NCI-H460 (cell line): ENCODE data around the gene CPSF7. TPM values are rescaled to one million over a fixed set of nuclear protein-coding genes. Genes with fewer than 3 reads are reported as not detected.
"Not testable (repeated sequence)": the region's sequence is repeated elsewhere in the genome, so short reads cannot be mapped to it uniquely, and the experiment has no call there.

ENCODE experiments used
- DNase-seq: peaks from one replicate; pipeline ENCODE4 v3.0.0-alpha.2; 2016; ENCODE audit warnings: low read depth; ENCODE audit errors: extremely low read depth
- total RNA-seq: library from RNA; depleted of rRNA; stranded (reverse); fragments of >200 nt; shearing (Covaris generic); gene quantifications from 2 replicates; pipeline ENCODE4 v1.2.3, GENCODE V29; 2014

Gene CPSF7
- total RNA-seq, 1 experiment from 2014 or later: 42.5 TPM

- no peak for DNase-seq
These were observed 12.8 kb upstream of the CPSF7 start for GRCh38 chr11:61442616-61443015.

GRCh38 chr11:61439615-61440014 is 9.8 kb upstream of the CPSF7 start:
- no peak for DNase-seq

- DNase-seq: no peak
These were observed 7.7 kb upstream of the CPSF7 start for GRCh38 chr11:61437496-61437895.

DNA sequence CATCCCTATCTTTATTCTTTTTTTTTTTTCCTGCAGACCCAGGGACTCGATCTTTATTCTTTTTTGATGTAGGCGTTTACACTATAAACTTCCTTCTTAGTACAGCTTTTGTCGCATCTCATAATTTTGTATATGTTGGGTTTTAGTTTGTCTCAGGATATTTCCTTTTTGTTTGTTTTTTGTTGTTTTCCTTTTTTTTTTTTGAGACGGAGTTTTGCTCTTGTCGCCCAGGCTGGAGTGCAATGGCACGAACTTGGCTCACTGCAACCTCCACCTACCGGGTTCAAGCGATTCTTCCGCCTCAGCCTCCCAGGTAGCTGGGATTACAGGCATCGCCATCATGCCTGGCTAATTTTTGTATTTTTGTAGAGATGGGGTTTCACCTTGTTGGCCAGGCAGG is 1.1 kb upstream of the CPSF7 start:
- DNase-seq: not testable (repeated sequence)

DNA sequence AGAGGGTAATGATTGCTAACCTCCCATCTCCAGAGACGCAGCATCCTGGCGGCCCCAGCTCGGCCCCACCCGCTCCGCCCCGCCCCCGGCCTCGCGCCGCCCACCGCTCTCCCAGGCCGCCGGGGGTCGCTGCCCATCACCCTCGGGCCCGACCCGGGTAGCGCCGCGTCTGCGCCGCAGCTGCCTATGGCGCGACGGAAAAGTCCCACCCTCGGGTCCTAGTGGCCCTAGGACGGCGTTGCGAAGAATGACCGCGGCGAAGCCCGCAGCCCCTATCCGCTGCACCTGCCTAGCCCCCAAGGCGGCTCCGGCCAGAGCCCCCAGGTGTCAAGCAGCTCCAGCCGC is 457 bp downstream of the CPSF7 start:
- peak; percentile 30 for DNase-seq

- no peak for DNase-seq
These were observed 4.2 kb downstream of the CPSF7 start for GRCh38 chr11:61425367-61426131.

DNA sequence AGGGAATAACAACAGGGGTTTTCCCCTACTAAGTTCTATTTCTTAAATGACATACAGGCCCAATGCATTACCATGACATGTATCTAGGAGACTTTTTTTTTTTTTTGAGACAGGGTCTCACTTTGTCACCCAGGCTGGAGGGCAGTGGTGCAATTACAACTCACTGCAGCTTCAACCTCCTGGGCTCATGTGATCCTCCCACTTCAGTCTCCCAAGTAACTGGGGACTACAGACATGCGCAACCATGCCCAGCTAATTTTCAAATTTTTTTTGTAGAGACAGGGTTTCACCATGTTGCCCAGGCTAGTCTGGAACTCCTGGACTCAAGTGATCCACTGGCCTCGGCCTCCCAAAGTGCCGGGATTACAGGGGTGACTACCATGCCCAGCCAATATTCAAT is 7.5 kb downstream of the CPSF7 start:
- DNase-seq: no peak

- DNase-seq: no peak
These were observed 11.6 kb downstream of the CPSF7 start for GRCh38 chr11:61418136-61418535.

- no peak for DNase-seq
These were observed 12.1 kb downstream of the CPSF7 start for GRCh38 chr11:61417670-61418069.

DNA sequence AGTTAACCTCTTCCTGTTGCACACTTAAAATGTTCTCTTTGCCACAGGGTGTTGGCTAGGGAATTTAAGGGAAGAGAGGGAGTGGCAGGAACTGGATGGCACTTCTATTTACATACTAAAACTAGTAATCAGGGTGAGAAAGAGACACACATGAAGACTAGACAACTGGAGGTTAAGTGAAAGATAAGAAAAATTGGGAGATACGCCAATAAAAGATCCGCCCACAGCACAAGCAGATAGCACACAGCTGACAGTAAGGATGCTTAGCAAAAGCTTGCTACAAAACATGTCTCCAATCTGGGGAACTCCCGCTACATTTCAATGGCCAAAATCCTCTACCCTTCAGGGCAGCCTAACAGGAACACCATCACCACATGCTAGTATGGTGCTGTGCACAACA is 12.8 kb downstream of the CPSF7 start:
- DNase-seq: no peak

DNA sequence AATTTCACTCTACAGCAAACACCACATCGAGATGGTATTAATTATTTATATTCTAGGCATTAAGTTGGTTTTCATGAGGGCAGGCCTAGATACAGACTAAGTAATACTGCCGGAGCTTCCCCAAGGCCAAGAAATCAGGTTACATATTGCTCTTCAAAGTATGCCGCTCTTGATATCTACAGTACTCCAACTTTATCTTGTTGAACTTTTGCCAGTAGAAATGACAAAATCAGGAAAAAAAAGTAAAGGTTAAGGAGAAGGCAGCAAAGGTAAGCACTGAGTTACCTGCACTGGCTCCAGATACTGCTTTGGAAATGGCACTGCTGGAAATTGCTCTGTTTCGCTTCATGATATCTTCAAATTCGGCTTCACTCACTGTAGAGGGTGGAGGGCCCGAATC is 14.4 kb downstream of the CPSF7 start:
- no peak for DNase-seq

DNA sequence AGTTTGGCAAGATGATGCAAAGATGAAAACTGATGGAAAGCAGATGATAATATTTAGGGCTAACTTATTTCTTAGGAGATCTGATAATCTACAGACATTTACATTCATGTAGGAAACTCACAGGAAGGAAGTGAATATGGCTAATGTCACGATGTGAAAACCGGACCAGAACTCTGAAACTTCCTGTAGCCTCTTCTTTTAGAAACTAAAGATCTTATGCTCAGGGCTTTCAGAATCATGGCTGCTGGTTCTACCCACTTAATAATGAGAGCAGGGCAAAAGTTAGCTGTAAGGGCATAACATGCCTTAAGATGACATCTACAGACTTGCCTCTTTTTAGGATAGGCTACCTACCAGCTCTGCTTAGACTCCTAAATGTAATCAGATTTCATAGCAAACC is 15.2 kb downstream of the CPSF7 start:
- no peak for DNase-seq

DNA sequence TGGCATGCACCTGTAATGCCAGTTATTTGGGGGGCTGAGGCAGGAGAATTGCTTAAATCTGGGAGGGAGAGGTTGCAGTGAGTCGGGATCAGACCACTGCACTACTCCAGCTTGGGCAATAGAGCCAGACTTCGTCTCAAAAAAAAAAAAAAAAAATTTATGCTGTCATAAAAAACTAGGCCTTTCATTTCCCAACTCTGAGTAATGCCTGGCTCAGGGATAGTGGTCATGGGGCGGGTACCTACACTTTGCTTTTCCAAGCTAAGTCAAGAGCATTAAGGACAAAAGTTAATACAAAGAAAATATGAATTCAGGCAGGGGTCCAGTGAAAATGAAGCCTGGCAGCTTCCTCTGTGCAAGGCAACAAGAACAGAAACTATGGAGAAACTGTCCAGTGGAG is 16.3 kb downstream of the CPSF7 start:
- no peak for DNase-seq

- DNase-seq: no peak
These were observed 18.2 kb downstream of the CPSF7 start for GRCh38 chr11:61411589-61411988.

- no peak for DNase-seq
These were observed 22.6 kb downstream of the CPSF7 start for GRCh38 chr11:61406991-61407728.

DNA sequence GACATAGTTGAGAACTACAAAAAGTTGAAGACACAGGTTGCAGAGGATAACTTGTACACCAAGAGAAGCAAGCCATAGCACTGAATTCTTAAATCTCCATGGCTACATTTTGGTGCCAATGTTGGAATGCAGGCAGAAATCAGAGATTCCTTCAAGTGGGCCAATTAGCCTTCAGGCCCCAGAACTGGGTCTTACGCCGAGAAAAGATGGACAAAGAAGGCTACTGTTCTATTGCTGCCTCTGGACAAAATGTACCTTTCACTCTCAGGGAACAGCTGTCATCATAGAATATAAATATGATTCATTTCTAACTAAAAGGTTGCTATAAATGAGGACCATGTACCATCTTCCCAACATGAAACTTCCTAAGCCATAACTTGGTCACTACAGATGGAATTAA is 23.7 kb downstream of the CPSF7 start:
- no peak for DNase-seq

DNA sequence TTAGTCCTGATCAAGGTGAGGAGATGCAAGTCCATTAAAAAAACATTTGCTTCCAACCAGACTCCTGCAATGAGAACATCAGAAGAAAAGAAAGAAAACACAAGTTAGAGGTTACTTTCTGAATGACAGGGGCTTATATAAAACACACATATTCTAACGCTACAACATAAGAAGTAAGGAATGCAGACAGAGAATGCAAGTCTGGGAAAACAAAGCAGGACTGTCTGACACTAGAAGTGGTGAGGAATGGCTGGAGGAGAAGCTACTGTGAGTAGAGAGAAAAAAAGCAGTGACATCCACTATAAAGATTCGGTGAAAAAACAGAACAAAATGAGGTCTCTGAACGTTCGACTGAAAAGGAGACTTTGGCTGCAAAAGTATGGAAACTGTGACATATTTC is 25.1 kb downstream of the CPSF7 start:
- DNase-seq: no peak

DNA sequence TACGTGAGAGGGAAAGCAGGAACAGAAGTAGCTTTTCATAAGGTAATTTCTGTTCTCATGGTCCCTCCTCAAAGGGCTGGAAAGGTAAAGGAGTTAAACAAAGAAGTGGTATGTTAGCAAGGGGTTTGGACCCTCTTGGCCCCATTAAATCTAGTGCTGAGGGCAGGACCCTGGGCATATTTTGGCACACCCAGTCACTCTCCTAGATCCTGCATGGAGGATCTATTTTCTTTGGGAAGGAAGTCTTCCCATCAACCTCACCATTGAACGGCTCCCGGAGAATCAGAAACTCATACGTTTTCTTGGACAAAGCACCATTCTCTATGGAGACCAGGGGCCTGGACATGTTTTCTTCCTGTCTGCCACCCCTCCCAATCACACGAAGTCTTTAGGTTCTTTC is 25.7 kb downstream of the CPSF7 start:
- no peak for DNase-seq

DNA sequence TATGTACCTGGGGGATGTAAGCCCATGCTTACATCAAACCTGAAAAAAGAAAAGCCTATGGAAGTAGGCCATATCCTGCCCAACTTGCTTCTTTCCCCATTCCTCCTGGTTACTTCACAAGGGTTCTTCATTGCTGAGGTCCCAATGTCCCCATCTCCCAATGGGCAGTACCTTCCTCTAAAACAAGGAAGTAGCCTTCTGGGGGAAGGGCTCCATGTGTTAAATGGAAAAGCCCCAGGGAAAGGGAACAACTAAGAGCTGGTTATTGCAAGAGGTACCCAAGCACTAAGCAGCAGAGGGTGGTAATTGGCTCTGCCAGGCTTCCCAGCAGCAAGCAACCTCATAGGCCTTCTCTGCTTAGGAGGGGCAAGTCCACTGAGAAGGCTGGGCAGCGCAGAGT is 26.1 kb downstream of the CPSF7 start:
- DNase-seq: no peak

- no peak for DNase-seq
These were observed 28.2 kb downstream of the CPSF7 start for GRCh38 chr11:61401573-61401972.

- no peak for DNase-seq
These were observed 28.6 kb downstream of the CPSF7 start for GRCh38 chr11:61401173-61401572.

- DNase-seq: no peak
These were observed 36.7 kb downstream of the CPSF7 start for GRCh38 chr11:61392981-61393595.
